Measurements from ENCODE around the gene SYNE3. TPM values are rescaled to one million over a fixed set of nuclear protein-coding genes. Genes with fewer than 3 reads are reported as not detected.
A peak's percentile ranks its signal among the peaks of the same experiment; 100 is the strongest.

Gene SYNE3
- total RNA-seq, 1 donor from 2014 or later, result 36.5 TPM

GRCh38 chr14:95494456-95494855 lies 22.0 kb downstream of the SYNE3 start:
- DNase-seq (ENCODE audit: low spot score), result no peak
- Mint-ChIP-seq H3K36me3 (ENCODE audit: low read depth) (peaks cover 37% of the 10 kb centered on the region), H3K9me3 (peaks cover 8% of the 10 kb centered on the region), H3K27me3 (ENCODE audit: low read depth) (no peaks in the 10 kb centered on the region), H3K4me1 (ENCODE audit: low read depth) (peaks cover 50% of the 10 kb centered on the region), H3K27ac (peak overlapping the region; percentile 36), H3K4me3 (ENCODE audit: low read depth) (no peak overlapping the region)
- intact Hi-C loops (cut with micrococcal nuclease), result no loop called here

DNA sequence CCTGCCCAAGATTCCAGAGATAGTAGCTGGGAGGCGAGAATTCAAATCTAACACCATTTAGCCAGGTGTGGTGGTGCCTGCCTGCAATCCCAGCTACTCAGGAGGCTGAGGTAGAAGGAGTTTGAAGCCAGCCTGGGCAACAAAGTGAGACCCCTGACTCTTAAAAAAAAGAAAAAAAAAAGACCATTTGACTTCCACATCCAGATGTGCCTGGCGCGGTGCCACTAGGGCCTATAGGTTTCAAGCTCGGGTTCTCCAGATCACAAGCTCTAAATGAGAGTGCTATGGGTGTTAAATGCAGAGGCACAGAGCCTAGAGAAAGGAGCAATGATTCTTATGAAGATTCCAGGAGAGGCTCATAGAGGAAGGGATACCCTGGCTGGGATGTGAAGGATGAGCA lies 22.5 kb downstream of the SYNE3 start:
- Mint-ChIP-seq H3K27me3 (ENCODE audit: low read depth) (no peaks in the 10 kb centered on the region), H3K36me3 (ENCODE audit: low read depth) (peaks cover 33% of the 10 kb centered on the region), H3K4me1 (ENCODE audit: low read depth) (peaks cover 46% of the 10 kb centered on the region), H3K4me3 (ENCODE audit: low read depth) (no peak overlapping the region), H3K9me3 (peaks cover 8% of the 10 kb centered on the region), H3K27ac (peak overlapping the region; percentile 36)
- intact Hi-C loops (cut with micrococcal nuclease), result no loop called here
- no peak for DNase-seq (ENCODE audit: low spot score)

- Mint-ChIP-seq H3K27me3 (ENCODE audit: low read depth) (no peaks in the 10 kb centered on the region), H3K4me1 (ENCODE audit: low read depth) (peaks cover 42% of the 10 kb centered on the region), H3K27ac (no peak overlapping the region), H3K4me3 (ENCODE audit: low read depth) (no peak overlapping the region), H3K9me3 (peaks cover 8% of the 10 kb centered on the region), H3K36me3 (ENCODE audit: low read depth) (peaks cover 33% of the 10 kb centered on the region)
- no peak for DNase-seq (ENCODE audit: low spot score)
- intact Hi-C loops (cut with micrococcal nuclease), result no loop called here
Observed at GRCh38 chr14:95493503-95493902, 22.9 kb downstream of the SYNE3 start.

GRCh38 chr14:95491936-95492608 lies 24.4 kb downstream of the SYNE3 start:
- Mint-ChIP-seq H3K27me3 (ENCODE audit: low read depth) (no peaks in the 10 kb centered on the region), H3K9me3 (peaks cover 8% of the 10 kb centered on the region), H3K27ac (no peak overlapping the region), H3K36me3 (ENCODE audit: low read depth) (peaks cover 38% of the 10 kb centered on the region), H3K4me3 (ENCODE audit: low read depth) (no peak overlapping the region), H3K4me1 (ENCODE audit: low read depth) (peaks cover 33% of the 10 kb centered on the region)
- no peak for DNase-seq (ENCODE audit: low spot score)
- intact Hi-C loops (cut with micrococcal nuclease), result no loop called here

GRCh38 chr14:95490727-95491451 lies 25.6 kb downstream of the SYNE3 start:
- Mint-ChIP-seq H3K4me3 (ENCODE audit: low read depth) (no peak overlapping the region), H3K9me3 (peaks cover 8% of the 10 kb centered on the region), H3K27me3 (ENCODE audit: low read depth) (no peaks in the 10 kb centered on the region), H3K27ac (peak overlapping the region; percentile 25), H3K36me3 (ENCODE audit: low read depth) (peaks cover 40% of the 10 kb centered on the region), H3K4me1 (ENCODE audit: low read depth) (peaks cover 22% of the 10 kb centered on the region)
- DNase-seq (ENCODE audit: low spot score), result no peak
- intact Hi-C loops (cut with micrococcal nuclease), result no loop called here

DNA sequence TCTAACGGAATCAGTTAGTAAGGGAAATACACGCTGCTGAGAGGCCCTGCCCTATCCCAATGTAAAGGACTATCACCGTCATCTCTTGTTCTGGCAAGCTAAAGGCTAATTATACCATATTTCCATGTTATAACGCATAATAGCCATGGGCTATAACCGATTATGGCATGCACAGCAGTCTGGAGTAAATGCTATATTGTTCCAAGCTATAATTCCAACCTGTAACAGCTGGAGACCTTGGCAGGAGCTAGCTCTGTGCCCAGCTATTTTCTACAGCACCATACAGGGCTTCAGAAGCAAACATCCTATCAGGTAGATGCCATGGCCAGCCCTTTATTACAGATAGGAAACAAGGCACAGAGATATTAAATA lies 26.3 kb downstream of the SYNE3 start:
- Mint-ChIP-seq H3K4me3 (ENCODE audit: low read depth) (no peak overlapping the region), H3K4me1 (ENCODE audit: low read depth) (peaks cover 18% of the 10 kb centered on the region), H3K27me3 (ENCODE audit: low read depth) (no peaks in the 10 kb centered on the region), H3K9me3 (peaks cover 8% of the 10 kb centered on the region), H3K36me3 (ENCODE audit: low read depth) (peaks cover 36% of the 10 kb centered on the region), H3K27ac (no peak overlapping the region)
- DNase-seq (ENCODE audit: low spot score), result no peak
- intact Hi-C loops (cut with micrococcal nuclease), result no loop called here

DNA sequence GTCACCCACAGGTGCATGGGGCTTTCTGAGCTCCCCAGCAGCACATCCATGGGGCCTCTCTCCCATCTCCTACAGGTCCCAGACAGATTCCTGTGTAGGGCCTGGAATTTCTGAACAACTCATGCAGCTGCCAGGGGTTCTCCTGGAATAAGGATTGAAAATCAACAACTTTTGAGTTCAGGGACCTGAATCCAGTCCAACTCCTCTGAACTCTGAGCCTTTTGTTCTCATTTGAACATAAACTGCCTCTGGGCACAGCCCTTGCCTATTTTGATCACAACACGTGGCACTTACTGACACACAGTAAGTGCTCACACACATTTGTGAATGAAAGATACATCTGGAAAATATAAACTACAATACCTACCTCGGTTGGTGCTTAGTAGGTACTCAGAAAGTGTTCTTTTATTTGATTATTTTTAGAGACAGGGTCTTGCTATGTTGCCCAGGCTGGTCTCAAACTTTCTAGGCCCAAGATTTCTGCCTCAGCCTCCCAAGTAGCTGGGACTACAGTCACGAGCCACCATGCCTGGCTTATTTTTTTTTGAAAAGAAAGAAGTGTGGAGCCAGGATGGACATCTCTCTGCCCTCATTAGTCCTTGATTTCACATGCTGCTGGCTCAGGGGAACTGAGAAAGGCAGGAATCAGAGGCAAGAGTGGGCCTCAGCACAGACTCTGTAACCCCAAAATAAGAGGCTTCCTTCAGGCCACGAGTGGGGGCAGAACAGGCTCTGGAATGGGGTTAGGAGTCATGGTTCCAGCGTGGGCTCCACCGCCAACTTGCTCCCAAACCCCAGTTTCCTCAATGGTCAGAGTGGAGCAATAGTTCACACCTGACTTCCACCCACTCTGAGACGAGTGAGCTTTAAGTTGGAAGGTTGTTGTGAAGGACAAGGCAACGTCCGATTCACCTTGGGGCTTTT lies 27.0 kb downstream of the SYNE3 start:
- Mint-ChIP-seq H3K4me3 (ENCODE audit: low read depth) (no peak overlapping the region), H3K27me3 (ENCODE audit: low read depth) (no peaks in the 10 kb centered on the region), H3K4me1 (ENCODE audit: low read depth) (peaks cover 16% of the 10 kb centered on the region), H3K27ac (no peak overlapping the region), H3K9me3 (peaks cover 8% of the 10 kb centered on the region), H3K36me3 (ENCODE audit: low read depth) (peaks cover 35% of the 10 kb centered on the region)
- no peak for DNase-seq (ENCODE audit: low spot score)
- intact Hi-C loops (cut with micrococcal nuclease), result no loop called here

DNA sequence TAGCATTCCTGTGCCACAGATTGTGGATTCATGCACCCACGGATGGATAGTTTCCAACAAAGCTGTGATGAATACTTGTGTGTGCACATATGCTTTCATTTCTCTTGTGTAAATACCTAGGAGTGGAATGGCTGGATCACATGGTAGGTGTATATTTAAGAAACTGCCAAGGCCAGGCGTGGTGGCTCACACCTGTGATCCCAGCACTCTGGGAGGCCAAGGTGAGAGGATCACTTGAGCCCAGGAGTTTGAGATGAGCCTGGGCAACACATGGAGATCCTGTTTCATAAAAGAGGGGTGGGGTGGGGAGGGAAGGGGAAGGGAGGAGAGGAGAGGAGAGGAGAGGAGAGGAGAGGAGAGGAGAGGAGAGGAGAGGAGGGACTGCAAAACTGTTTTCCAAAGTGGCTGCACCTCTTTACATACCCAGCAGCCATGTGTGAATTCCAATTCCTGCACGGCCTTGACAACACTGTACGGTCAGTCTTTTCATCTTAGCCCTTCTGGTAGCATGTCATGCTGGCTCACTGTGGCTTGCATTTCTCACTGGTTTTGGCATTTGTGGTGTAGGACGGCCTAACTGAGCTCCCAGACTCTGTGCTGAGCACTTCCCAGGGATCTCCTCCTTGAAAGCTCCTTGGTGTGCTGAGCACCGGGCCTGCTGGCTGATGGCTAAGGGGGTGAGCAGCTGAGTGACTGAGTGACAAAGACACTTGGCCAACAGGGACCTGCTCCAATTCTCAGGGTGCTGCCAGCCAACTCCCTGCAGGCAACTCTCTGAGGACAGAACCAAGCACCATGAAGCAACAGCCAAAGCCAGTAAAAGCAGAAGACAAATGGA lies 27.9 kb downstream of the SYNE3 start:
- no peak for DNase-seq (ENCODE audit: low spot score)
- Mint-ChIP-seq H3K4me1 (ENCODE audit: low read depth) (peaks cover 12% of the 10 kb centered on the region), H3K4me3 (ENCODE audit: low read depth) (no peak overlapping the region), H3K27ac (no peak overlapping the region), H3K36me3 (ENCODE audit: low read depth) (peaks cover 37% of the 10 kb centered on the region), H3K27me3 (ENCODE audit: low read depth) (no peaks in the 10 kb centered on the region), H3K9me3 (peaks cover 8% of the 10 kb centered on the region)
- intact Hi-C loops (cut with micrococcal nuclease), result no loop called here

DNA sequence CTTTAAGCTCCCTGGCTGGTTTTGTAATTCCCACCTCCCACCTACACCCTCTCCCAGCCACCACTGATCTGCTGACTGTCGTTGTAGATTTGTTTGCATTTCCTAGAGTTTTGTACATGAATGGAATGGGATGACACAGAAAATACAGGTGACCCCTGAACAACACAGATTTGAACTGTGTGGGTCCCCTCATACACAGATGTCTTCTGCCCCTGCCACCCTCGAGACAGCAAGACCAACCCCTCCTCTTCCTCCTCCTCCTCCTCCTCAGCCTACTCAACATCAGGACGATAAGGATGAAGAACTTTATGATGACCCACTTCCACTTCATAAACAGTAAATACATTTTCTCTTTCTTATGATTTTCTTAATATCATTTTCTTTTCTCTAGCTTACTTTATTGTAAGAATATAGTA lies 28.8 kb downstream of the SYNE3 start:
- intact Hi-C loops (cut with micrococcal nuclease), result no loop called here
- H3K4me1 Mint-ChIP-seq (ENCODE audit: low read depth), result peaks cover 15% of the 10 kb centered on the region
- H3K4me3 Mint-ChIP-seq (ENCODE audit: low read depth), result no peak overlapping the region
- no peaks in the 10 kb centered on the region for H3K27me3 Mint-ChIP-seq (ENCODE audit: low read depth)
- DNase-seq (ENCODE audit: low spot score), result no peak
- H3K27ac Mint-ChIP-seq, result no peak overlapping the region
- peaks cover 8% of the 10 kb centered on the region for H3K9me3 Mint-ChIP-seq
- peaks cover 30% of the 10 kb centered on the region for H3K36me3 Mint-ChIP-seq (ENCODE audit: low read depth)

- H3K27ac Mint-ChIP-seq, result no peak overlapping the region
- peaks cover 25% of the 10 kb centered on the region for H3K36me3 Mint-ChIP-seq (ENCODE audit: low read depth)
- DNase-seq (ENCODE audit: low spot score), result no peak
- intact Hi-C loops (cut with micrococcal nuclease), result no loop called here
- H3K9me3 Mint-ChIP-seq, result peaks cover 4% of the 10 kb centered on the region
- no peak overlapping the region for H3K4me3 Mint-ChIP-seq (ENCODE audit: low read depth)
- H3K27me3 Mint-ChIP-seq (ENCODE audit: low read depth), result no peaks in the 10 kb centered on the region
- peaks cover 15% of the 10 kb centered on the region for H3K4me1 Mint-ChIP-seq (ENCODE audit: low read depth)
Observed at GRCh38 chr14:95486875-95487668, 29.4 kb downstream of the SYNE3 start.

DNA sequence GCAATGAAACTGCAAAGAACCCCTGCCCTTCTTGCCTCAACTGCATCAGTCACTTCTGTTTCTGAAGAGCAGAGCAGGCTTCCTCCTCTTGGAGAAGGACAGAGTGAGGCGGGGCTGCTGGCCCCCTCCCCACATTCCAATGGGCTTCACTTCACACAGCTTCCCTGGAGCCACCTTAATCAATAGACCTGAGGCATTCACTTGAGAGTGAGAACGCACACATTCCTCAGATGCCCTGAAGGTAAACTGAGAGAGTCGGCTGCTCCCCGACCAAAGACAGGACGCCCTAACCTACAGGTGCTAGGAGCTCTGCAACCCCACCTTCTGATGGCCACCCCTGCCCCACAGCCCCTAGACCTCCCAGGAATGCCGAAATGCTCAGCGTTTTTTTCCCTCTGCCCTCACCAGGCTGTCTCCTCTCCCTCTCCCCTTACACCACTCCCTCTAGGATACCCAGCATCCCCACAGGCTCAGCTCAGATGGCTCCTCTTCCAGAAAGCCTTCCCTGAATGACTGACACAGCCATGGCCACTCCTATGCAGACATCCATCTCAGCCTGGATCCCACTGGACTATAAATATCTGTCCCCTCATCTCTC lies 31.1 kb downstream of the SYNE3 start:
- H3K36me3 Mint-ChIP-seq (ENCODE audit: low read depth), result peaks cover 21% of the 10 kb centered on the region
- DNase-seq (ENCODE audit: low spot score), result no peak
- no peaks in the 10 kb centered on the region for H3K9me3 Mint-ChIP-seq
- intact Hi-C loops (cut with micrococcal nuclease), result no loop called here
- peaks cover 16% of the 10 kb centered on the region for H3K4me1 Mint-ChIP-seq (ENCODE audit: low read depth)
- no peak overlapping the region for H3K27ac Mint-ChIP-seq
- H3K27me3 Mint-ChIP-seq (ENCODE audit: low read depth), result no peaks in the 10 kb centered on the region
- H3K4me3 Mint-ChIP-seq (ENCODE audit: low read depth), result no peak overlapping the region

Data from activated T-helper 2 cell treated with anti-CD3 and anti-CD28 coated beads, Interferon-gamma antibody, Interleukin-2, Interleukin-4, amounts not matched to agents 10 μg/mL and 5 μg/mL and 100 μg/mL, durations not matched to agents 14 hours and 24 hours and 36 hours (primary cell).